GM12878 (cell line): ENCODE measurements around the gene SMARCAL1. TPM values are rescaled to one million over a fixed set of nuclear protein-coding genes. Genes with fewer than 3 reads are reported as not detected.
A peak's percentile ranks its signal among the peaks of the same experiment; 100 is the strongest.

Experiments
- ASH2L ChIP-seq: fragments of 300-600, 200-600 bp; sonication (generic); IDR thresholded peaks from 2 replicates; pipeline ENCODE4 v1.6.1; 2017; ENCODE audit warnings: low read depth, mild to moderate bottlenecking, borderline replicate concordance
- BMI1 ChIP-seq: fragments of 450-650 bp; IDR thresholded peaks from 2 replicates; pipeline ENCODE4 v1.6.1; 2016; ENCODE audit warnings: mild to moderate bottlenecking, moderate library complexity, borderline replicate concordance
- CHD4 ChIP-seq: fragments of 200-600 bp; sonication (generic); IDR thresholded peaks from 2 replicates; pipeline ENCODE4 v1.6.1; 2016; ENCODE audit warnings: mild to moderate bottlenecking
- DPF2 ChIP-seq: fragments of 450-650 bp; IDR thresholded peaks from 2 replicates; pipeline ENCODE4 v1.6.1; 2017; ENCODE audit warnings: mild to moderate bottlenecking
- EED ChIP-seq: sonication (generic); IDR thresholded peaks from 2 replicates; pipeline ENCODE4 v1.6.1; 2016; ENCODE audit warnings: antibody characterized with exemption, low read depth
- ESRRA ChIP-seq: IDR thresholded peaks from 2 replicates; pipeline ENCODE4 v1.6.1; 2012; ENCODE audit warnings: mild to moderate bottlenecking, low read length, improper control_type of control experiment
- GABPA ChIP-seq: IDR thresholded peaks from 2 replicates; pipeline ENCODE4 v1.6.1; 2014; ENCODE audit warnings: antibody characterized with exemption, low read depth, mild to moderate bottlenecking, inconsistent platforms
- HCFC1 ChIP-seq: fragments of 150-350 bp; IDR thresholded peaks from 2 replicates; pipeline ENCODE4 v1.6.1; 2014; ENCODE audit warnings: low read length
- HDAC2 ChIP-seq: fragments of 200-600 bp; sonication (generic); IDR thresholded peaks from 2 replicates; pipeline ENCODE4 v1.6.1; 2017
- JUNB ChIP-seq: IDR thresholded peaks from 2 replicates; pipeline ENCODE4 v1.6.1; 2016; ENCODE audit warnings: antibody characterized with exemption, mild to moderate bottlenecking
- MTA3 ChIP-seq: IDR thresholded peaks from 2 replicates; pipeline ENCODE4 v1.6.1; 2012; ENCODE audit warnings: low read length, inconsistent platforms, borderline replicate concordance
- NFIC ChIP-seq: IDR thresholded peaks from 2 replicates; pipeline ENCODE4 v1.6.1; 2012; ENCODE audit warnings: low read depth, mild to moderate bottlenecking, inconsistent platforms, low read length, moderate library complexity
- NRF1 ChIP-seq: conservative IDR thresholded peaks from 2 replicates; pipeline ENCODE4 v1.6.1; 2011; ENCODE audit warnings: mild to moderate bottlenecking, low read depth, low read length, improper control_type of control experiment
- PML ChIP-seq: IDR thresholded peaks from 2 replicates; pipeline ENCODE4 v1.6.1; 2012; ENCODE audit warnings: low read length, inconsistent platforms
- POLR2AphosphoS5 ChIP-seq: IDR thresholded peaks from 2 replicates; pipeline ENCODE4 v1.6.1; 2011; ENCODE audit warnings: mild to moderate bottlenecking, low read length, inconsistent platforms
- RCOR1 ChIP-seq: conservative IDR thresholded peaks from 2 replicates; pipeline ENCODE4 v1.6.1; 2012; ENCODE audit warnings: low read depth, low read length, improper control_type of control experiment
- SMAD5 ChIP-seq: IDR thresholded peaks from 2 replicates; pipeline ENCODE4 v1.6.1; 2016; ENCODE audit warnings: antibody characterized with exemption, low read depth
- SMARCA5 ChIP-seq: fragments of 450-650 bp; IDR thresholded peaks from 2 replicates; pipeline ENCODE4 v1.6.1; 2017; ENCODE audit warnings: mild to moderate bottlenecking
- SP1 ChIP-seq: IDR thresholded peaks from one replicate; pipeline ENCODE4 v1.6.1; 2011; ENCODE audit warnings: low read depth, low read length
- SPI1 ChIP-seq: IDR thresholded peaks from 2 replicates; pipeline ENCODE4 v1.6.1; 2011; ENCODE audit warnings: low read depth, mild to moderate bottlenecking, low read length, moderate library complexity, borderline replicate concordance; ENCODE audit not compliant: insufficient read depth
- SREBF2 ChIP-seq: IDR thresholded peaks from 2 replicates; pipeline ENCODE4 v1.6.1; 2012; ENCODE audit warnings: mild to moderate bottlenecking, low read length
- STAT3 ChIP-seq: IDR thresholded peaks from 2 replicates; pipeline ENCODE4 v1.6.1; 2011; ENCODE audit warnings: low read depth, low read length, improper control_type of control experiment
- TARDBP ChIP-seq: IDR thresholded peaks from 2 replicates; pipeline ENCODE4 v1.6.1; 2016; ENCODE audit warnings: borderline replicate concordance
- YBX1 ChIP-seq: fragments of 450-650 bp; IDR thresholded peaks from 2 replicates; pipeline ENCODE4 v1.6.1; 2016; ENCODE audit warnings: antibody characterized with exemption
- ZNF384 ChIP-seq: IDR thresholded peaks from 2 replicates; pipeline ENCODE4 v1.6.1; 2012; ENCODE audit warnings: low read depth, mild to moderate bottlenecking, low read length, improper control_type of control experiment, borderline replicate concordance
- polyA plus RNA-seq, 11 experiments: library from polyadenylated mRNA; depleted of rRNA in 4 of 11; unstranded in 6 of 11; stranded (reverse) in 5 of 11; fragments of >200 nt; fragmentation: Nextera tagmentation in 4 of 11; fragmentation: Illumina TruSeq in 1 of 11; extraction: Ambion mirVana in 4 of 11; extraction: Trizol in 1 of 11; gene quantifications; 1 replicate in 1 of 11; 2 replicates in 10 of 11; pipeline versions ENCODE4 v1.2.1 to v1.2.3, GENCODE V29; 2011 to 2016; ENCODE audit warnings: inconsistent platforms in 2 of 11, missing spikeins in 2 of 11, low read depth in 1 of 11
- total RNA-seq, 4 experiments: library from RNA; depleted of rRNA in 3 of 4; stranded (reverse); fragments of >200 nt in 3 of 4; fragmentation: Illumina TruSeq in 1 of 4; extraction: Trizol in 1 of 4; gene quantifications; 2 replicates each; pipeline versions ENCODE4 v1.2.1 to v1.2.3, GENCODE V29; 2013 to 2021
- TF ChIP-seq, protein P1 (sequence below): fragments of 450-650 bp; IDR thresholded peaks from 2 replicates; pipeline ENCODE4 v1.6.1; 2017; ENCODE audit warnings: low read depth, mild to moderate bottlenecking, moderate library complexity
- TF ChIP-seq, protein P2 (sequence below): IDR thresholded peaks from 2 replicates; pipeline ENCODE4 v1.6.1; 2012; ENCODE audit warnings: low read length, inconsistent platforms
- TF ChIP-seq, protein P3 (sequence below): fragments of 450-650 bp; IDR thresholded peaks from 2 replicates; pipeline ENCODE4 v1.6.1; 2016; ENCODE audit warnings: mild to moderate bottlenecking
- TF ChIP-seq, protein P4 (sequence below): IDR thresholded peaks from 2 replicates; pipeline ENCODE4 v1.6.1; 2012; ENCODE audit warnings: low read depth, low read length, improper control_type of control experiment

Gene SMARCAL1
- total and polyA plus RNA-seq, 10 of the 15 experiments (the other 5 are each of a cell fraction or from before 2014, with no cell fraction given), result 10.8 to 32.9 (median 21.8) TPM

DNA sequence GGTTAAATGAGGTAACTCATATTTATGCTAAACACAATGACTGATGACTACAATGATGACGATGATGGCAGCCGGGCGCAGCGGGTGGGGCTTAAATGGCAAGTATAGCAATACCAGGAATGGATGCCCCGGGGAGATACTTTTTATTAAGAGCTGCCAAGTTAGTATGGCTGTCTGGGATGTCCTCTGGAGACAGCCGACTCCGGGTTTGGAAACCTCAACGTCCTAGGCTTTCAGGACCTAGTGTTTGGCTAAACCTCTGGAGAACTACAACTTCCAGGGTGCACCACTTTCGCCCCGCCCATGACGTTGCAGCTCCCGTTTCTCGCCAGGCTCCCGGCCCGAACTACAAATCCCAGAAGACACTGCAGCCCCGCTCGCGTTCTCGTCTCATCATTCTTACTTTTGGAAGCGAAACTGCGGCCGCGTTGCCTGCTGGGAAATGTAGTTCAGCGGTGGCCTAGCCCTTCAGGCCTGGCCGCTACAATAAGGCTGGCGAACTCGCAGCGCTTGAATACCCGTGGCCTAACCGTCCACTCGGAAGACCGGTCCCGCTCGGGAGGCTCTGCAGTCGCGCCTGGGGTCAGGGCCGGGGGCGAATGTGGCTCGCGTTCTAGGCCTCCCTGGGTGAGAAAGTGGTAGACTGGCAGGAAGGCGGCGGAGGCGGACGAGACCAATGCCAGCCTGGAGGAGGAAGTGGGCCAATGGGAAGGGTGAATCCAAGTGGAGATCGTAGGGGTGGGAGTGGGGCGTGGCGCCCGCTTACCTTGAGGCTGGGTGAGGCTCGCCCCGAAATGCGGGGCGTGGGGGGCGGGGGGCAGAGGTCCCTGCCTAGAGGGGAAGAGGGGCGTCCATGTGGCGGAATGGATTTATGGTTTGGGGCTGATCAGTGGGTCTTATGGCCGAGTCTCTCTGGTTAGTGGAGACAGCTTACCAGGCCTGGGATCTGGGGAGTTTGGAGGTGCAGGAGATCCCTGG, at the start of gene SMARCAL1 (continued):
- TF ChIP-seq, protein P1, sequence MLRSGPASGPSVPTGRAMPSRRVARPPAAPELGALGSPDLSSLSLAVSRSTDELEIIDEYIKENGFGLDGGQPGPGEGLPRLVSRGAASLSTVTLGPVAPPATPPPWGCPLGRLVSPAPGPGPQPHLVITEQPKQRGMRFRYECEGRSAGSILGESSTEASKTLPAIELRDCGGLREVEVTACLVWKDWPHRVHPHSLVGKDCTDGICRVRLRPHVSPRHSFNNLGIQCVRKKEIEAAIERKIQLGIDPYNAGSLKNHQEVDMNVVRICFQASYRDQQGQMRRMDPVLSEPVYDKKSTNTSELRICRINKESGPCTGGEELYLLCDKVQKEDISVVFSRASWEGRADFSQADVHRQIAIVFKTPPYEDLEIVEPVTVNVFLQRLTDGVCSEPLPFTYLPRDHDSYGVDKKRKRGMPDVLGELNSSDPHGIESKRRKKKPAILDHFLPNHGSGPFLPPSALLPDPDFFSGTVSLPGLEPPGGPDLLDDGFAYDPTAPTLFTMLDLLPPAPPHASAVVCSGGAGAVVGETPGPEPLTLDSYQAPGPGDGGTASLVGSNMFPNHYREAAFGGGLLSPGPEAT, result peak; percentile 78
- TF ChIP-seq GABPA (0 out of 2 replicates have a peak, but pooled peaks have one; percentile 6), HDAC2 (no peak), SP1 (peak; percentile 57), SPI1 (peak; percentile 73), BMI1 (no peak), ESRRA (no peak; the same call in 1 of the 2 replicates), SMARCA5 (no peak), DPF2 (peak; percentile 55; the same call in 1 of the 2 replicates), POLR2AphosphoS5 (peak; percentile 71), YBX1 (no peak), HCFC1 (peak; percentile 98), ASH2L (peak; percentile 81; the same call in 1 of the 2 replicates), CHD4 (no peak), NFIC (no peak), PML (no peak), NRF1 (no peak), EED (peak; percentile 65; the same call in 1 of the 2 replicates), SMAD5 (no peak; the same call in 1 of the 2 replicates), MTA3 (no peak), ZNF384 (no peak), SREBF2 (no peak), RCOR1 (0 out of 2 replicates have a peak, but pooled peaks have one; percentile 88), JUNB (no peak), TARDBP (peak; percentile 94), STAT3 (no peak)
- TF ChIP-seq, protein P2, sequence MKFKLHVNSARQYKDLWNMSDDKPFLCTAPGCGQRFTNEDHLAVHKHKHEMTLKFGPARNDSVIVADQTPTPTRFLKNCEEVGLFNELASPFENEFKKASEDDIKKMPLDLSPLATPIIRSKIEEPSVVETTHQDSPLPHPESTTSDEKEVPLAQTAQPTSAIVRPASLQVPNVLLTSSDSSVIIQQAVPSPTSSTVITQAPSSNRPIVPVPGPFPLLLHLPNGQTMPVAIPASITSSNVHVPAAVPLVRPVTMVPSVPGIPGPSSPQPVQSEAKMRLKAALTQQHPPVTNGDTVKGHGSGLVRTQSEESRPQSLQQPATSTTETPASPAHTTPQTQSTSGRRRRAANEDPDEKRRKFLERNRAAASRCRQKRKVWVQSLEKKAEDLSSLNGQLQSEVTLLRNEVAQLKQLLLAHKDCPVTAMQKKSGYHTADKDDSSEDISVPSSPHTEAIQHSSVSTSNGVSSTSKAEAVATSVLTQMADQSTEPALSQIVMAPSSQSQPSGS, result no peak
- TF ChIP-seq, protein P3, sequence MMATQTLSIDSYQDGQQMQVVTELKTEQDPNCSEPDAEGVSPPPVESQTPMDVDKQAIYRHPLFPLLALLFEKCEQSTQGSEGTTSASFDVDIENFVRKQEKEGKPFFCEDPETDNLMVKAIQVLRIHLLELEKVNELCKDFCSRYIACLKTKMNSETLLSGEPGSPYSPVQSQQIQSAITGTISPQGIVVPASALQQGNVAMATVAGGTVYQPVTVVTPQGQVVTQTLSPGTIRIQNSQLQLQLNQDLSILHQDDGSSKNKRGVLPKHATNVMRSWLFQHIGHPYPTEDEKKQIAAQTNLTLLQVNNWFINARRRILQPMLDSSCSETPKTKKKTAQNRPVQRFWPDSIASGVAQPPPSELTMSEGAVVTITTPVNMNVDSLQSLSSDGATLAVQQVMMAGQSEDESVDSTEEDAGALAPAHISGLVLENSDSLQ, result peak; percentile 76
- TF ChIP-seq, protein P4, sequence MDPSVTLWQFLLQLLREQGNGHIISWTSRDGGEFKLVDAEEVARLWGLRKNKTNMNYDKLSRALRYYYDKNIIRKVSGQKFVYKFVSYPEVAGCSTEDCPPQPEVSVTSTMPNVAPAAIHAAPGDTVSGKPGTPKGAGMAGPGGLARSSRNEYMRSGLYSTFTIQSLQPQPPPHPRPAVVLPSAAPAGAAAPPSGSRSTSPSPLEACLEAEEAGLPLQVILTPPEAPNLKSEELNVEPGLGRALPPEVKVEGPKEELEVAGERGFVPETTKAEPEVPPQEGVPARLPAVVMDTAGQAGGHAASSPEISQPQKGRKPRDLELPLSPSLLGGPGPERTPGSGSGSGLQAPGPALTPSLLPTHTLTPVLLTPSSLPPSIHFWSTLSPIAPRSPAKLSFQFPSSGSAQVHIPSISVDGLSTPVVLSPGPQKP, result no peak
